NCI-H128 (cell line): ENCODE data around the gene UGT1A4.
"Not testable (repeated sequence)": the region's sequence is repeated elsewhere in the genome, so short reads cannot be mapped to it uniquely, and the experiment has no call there.

Source experiments
- DNase-seq: peaks from one replicate; lab custom pipeline; 2025; ENCODE audit not compliant: unreplicated experiment; lab: John Stamatoyannopoulos, UW

UGT1A4 gene

DNA sequence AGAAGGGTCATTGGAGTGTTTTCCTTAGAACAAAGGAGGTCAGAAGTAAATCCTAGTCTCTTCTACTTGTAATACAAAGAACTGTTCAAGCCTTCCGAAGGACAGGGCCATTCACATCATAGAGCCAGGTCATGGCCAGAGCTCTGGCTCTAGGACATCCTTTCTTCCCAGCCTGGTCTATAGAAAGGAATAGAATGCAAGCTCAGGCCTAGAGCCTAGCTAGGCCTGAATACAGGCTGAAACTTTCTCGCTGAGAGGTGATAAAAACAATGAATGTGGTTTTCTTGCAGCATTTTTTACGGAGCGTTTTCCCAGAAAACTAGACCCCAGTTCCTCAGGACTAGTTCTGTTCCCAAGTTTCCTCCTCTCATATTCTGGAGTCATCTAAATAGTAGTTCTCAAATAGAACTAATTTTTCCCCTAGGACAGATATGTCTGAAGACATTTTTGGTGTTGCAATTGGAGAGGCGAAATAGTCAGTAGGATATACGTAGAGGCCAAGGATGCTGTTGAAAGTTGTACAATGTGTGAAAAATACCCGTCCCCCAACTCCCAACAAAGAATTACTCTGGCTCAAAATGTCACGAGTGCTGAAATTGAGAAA, 19.0 kb upstream of the UGT1A4 start:
- DNase-seq = no peak

DNA sequence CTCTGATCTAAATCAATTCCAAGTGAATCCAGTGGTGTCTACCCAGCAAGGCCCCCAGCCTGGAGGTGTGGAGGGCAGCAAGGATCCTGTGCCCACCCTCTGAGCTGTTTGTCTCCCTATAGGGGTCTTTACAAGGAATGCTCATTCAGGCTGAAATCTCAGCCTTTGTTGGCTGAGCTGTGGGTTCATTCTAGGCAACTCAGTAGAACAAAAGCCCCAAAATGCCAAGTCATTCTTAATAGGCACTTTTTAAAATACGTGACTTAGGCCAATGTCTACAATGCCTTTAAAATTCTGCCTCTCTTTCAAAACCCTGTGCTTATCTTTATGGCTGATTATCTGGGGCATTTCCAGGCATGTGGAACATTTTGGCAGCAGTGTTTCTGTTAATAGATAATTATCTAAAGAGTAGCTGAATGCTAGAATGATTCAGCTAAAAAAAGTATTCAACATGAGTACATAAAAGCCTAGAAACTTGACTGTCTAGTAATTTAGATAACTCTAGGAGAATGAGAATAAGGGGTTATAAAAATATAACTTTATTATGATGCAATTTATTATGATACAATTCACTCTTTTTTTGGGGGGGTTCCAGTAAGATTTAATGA, 18.4 kb upstream of the UGT1A4 start:
- no peak for DNase-seq

DNA sequence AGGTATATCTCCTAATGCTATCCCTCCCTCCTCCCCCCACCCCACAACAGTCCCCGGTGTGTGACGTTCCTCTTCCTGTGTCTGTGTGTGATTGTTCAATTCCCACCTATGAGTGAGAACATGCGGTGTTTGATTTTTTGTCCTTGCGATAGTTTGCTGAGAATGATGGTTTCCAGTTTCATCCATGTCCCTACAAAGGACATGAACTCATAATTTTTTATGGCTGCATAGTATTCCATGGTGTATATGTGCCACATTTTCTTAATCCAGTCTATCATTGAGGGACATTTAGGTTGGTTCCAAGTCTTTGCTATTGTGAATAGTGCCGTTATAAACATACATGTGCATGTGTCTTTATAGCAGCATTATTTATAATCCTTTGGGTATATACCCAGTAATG, 17.7 kb upstream of the UGT1A4 start:
- not testable (repeated sequence) for DNase-seq

DNA sequence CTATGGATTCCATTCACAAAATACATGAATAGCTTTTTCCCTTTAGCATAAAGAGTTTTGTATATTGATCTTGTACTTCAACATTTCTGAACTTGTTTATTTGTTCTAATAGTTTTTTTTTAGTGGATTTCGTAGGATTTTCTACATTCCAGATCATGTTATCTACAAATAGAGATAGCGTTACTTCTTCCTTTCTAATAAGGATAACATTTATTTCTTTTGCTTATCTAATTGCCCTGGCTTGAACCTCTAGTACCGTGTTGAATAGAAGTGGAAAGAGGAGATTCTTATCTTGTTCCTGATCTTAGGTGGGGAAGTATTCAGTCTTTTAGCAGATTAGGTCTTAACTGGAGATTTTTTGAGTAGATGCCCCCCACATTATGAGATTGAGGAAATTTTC, 16.3 kb upstream of the UGT1A4 start:
- no peak for DNase-seq

DNA sequence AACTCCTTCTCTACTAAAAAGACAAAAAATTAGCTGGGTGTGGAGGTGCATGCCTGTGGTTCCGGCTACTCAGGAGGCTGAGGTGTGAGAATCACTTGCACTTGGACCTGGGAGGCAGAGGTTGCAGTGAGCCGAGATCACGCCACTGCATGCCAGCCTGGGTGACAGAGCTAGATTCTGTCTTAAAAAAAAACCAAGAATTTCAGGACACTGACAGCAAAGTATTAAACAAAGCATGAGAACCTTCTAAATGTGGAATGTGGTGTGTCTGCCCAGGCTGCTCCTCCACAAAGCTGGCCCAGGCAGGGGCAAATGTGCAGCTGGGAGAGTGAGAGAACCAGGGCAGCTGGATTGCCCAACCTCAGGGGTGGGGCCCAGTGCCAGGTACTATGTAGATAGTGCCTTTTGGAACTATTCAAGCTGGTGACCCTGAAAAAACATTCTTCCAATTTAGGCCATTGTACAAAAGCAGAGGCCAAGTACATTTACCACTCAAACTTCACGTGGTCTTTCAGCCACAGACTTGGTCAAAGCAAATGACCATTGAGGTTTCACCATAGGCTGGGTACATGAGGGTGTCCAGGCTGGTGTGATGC, 12.5 kb upstream of the UGT1A4 start:
- DNase-seq = no peak

DNA sequence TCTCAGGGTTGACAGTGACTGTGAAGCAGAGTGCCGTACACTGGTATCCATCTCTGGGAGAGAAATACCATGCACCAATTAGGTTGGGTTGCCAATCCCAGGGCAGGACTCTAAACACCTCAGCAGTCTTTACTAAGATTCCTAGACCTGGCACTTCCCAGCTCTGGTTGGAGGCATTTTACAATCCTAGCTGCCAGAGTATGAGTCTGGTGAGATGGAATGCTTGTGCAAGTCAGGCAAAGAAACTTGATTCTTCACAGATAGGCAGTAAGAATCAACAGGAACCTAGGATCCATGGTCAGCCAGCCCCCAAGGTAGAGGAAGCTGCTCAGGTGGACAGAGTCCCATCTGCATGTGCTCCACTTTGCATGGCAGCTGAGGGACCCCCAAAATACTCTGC, 11.8 kb upstream of the UGT1A4 start:
- DNase-seq = no peak

DNA sequence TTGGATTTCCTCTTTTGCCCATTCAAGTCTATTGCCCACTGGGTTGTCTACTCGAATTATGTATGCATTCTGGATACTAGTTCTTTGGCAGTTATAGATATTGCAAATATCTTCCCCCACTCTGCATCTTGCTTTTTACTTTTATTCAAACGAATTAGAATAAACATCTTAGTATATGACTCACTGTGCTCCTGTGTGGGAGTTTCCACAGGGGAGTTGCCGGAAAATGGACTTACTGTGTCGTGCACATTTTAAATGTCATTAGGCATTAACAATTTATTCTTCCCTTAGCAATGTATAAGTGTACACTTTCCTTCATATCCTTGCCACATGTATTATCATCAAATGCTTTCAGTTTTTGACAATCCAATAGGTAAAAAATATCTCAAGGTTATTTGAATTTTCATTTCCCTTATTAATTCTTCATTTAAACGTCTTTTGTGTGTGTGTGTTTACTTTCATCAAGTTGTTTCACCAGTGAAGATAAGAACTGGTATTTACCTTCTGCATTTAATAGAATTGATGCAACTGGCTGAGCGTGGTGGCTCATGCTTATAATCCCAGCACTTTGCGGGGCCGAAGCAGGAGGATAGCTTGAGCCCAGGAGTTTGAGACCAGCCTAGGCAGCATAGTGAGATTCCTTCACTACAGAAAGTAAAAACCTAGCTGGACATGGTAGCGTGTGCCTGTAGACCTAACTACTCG, 10.4 kb upstream of the UGT1A4 start:
- no peak for DNase-seq

DNA sequence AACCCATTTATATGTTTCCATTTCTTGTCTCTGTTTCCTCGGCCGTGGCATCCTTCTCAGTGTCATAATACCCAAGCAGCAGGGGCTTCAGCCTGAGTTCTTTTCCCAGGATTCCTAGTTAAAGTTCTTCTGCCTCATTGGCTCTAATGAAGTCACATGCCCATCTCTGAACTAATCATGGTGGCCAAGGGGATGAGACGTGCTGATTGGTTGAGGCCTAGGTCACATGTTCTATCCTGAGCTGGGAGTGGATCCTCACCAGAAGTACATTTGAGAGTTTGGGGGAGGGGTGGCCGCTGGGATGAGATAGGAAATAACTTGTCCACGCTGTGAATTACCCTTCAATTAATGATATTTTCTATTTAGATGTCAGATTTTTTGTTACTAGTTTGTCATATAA, 9.6 kb upstream of the UGT1A4 start:
- DNase-seq = no peak

DNA sequence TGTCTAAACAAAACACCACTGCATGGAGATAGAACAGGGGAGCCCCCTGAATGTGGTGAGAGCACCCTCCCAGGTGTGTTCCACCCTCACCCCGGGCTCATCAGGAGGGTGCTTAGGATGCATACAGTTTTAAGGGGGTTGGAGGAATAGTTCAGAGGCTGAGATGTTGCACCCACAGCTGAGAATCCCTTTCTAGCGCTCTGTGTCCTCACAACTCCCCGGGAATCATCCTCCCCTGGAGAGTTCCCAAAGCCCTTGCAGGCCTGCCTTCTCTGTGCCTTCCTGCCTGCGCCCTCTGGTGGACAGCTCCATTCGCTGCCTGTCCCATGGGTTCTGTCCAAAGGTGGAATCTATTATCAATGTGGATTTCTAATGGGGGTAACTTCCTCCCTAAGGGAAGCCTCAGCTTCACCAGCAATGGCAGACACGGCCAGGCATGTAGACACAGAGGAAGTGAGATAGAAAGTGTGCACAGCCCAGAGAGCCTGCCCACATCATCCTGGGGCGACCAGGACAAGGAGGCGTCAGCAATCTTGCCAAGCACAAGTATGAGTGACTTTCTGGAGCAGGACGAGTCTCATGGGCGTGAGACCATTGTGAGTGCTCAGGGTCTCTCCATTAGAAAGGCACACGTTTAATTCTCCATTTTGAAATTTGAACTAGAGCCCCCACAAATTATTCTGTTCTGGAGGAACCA, 7.1 kb upstream of the UGT1A4 start:
- DNase-seq = peak; percentile 3

DNA sequence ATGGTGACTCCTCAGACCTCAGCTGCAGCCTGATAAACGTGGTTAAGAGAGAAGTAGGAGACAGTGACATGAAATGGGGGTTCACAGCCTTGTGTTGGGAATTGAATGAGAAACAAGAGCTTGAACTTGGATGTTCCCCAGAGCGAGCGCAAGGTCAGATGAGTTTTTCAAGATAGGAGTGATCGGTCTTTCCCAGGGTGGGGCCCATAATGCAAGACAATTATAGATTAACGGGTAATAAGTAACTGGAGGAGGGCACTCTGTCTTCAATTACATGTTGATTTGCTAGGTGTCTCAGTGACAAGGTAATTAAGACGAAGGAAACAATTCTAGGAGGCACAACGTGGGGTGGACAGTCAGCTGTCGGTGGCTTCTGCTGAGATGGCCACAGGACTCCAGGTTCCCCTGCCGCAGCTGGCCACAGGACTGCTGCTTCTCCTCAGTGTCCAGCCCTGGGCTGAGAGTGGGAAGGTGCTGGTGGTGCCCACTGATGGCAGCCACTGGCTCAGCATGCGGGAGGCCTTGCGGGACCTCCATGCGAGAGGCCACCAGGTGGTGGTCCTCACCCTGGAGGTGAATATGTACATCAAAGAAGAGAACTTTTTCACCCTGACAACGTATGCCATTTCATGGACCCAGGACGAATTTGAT, 5.8 kb upstream of the UGT1A4 start, which contains the start of gene UGT1A5:
UGT1A5 (plus strand) TSS at position 297 of the 651 bp plus-strand sequence; CDS start at position 382, 85 bp downstream.
- DNase-seq = no peak

DNA sequence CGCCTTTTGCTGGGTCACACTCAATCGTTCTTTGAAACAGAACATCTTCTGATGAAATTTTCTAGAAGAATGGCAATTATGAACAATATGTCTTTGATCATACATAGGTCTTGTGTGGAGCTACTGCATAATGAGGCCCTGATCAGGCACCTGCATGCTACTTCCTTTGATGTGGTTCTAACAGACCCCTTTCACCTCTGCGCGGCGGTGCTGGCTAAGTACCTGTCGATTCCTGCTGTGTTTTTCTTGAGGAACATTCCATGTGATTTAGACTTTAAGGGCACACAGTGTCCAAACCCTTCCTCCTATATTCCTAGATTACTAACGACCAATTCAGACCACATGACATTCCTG, 5.3 kb upstream of the UGT1A4 start:
- no peak for DNase-seq

DNA sequence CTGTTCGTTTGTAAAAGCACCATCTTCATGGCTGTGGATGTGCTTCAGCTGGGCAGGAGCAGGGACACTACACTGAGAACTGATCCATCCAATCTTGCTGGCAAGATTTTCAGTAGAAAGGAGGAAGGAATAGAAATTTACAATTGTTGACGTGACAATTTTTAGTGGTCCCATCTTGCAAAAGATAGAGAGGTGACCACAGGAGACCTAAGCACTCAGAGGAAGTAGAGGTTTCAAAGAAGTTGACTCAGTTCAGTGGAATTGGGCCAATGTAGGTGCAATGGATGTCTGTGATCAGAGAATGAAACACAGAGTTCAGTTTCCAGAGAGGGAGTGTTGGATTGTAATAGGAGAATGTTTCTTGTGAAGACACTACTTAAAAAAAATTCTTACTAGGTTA, 4.4 kb upstream of the UGT1A4 start:
- DNase-seq = no peak

DNA sequence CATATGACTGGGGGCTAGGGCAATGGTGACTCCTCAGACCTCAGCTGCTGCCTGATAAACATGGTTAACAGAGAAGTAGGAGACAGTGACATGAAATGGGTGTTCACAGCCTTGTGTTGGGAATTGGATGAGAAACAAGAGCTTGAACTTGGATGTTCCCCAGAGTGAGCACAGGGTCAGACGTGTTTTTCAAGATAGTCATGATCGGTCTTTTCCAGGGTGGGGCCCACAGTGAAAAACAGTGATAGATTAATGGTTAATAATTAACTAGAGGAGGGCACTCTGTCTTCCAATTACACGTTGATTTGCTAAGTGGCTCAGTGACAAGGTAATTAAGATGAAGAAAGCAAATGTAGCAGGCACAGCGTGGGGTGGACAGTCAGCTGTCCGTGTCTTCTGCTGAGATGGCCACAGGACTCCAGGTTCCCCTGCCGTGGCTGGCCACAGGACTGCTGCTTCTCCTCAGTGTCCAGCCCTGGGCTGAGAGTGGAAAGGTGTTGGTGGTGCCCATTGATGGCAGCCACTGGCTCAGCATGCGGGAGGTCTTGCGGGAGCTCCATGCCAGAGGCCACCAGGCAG, 10.3 kb downstream of the UGT1A4 start, which contains the start of gene UGT1A3:
UGT1A3 (plus strand) TSS at position 320 of the 579 bp plus-strand sequence; CDS start at position 405, 85 bp downstream.
- no peak for DNase-seq

DNA sequence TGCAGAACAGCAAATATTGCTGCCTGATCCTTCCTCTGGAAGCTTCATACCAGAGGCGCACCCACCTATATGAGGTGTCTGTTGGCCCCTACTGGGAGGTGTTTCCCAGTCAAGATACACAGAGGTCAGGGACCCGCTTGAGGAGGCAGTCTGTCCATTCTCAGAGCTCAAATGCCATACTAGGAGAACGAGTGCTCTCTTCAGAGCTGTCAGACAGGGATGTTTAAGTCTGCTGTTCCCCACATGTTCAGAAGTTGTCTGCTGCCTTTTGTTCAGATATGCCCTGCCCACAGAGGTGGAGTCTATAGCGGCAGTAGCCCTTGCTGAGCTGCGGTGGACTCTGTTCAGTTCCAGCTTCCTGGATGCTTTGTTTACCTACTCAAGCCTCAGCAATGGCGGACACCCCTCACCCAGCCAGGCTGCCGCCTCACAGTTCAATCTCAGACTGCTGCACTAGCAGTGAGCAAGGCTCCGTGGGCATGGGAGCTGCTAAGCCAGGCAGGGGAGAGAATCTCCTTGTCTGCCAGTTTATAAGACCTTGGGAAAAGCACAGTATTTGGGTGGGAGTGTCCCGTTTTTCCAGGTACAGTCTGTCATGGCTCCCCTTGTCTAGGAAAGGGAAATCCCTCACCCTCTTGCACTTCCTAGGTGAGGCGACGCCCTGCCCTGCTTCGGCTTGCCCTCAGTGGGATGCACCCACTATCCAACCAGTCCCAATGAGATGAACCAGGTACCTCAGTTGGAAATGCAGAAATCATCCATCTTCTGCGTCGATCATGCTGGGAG, 18.5 kb downstream of the UGT1A4 start:
- not testable (repeated sequence) for DNase-seq

DNA sequence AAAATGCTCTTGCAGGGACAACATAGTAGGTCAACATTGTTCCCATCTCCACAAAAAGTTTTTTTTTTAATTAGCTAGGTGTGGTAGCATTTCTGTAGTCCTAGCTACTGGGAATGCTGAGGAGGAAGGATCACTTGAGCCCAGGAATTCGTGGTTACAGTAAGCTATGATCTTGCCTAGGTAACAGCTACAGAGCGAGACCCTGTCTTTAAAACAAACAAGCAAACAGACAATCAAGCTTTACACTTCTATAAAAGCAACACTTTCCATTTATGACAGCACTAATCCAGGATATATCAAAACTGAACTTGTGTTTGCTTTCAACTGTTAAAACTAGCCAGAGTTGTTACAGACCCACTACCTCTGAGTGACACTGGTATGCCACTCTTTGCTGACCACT, 22.3 kb downstream of the UGT1A4 start:
- DNase-seq = no peak

DNA sequence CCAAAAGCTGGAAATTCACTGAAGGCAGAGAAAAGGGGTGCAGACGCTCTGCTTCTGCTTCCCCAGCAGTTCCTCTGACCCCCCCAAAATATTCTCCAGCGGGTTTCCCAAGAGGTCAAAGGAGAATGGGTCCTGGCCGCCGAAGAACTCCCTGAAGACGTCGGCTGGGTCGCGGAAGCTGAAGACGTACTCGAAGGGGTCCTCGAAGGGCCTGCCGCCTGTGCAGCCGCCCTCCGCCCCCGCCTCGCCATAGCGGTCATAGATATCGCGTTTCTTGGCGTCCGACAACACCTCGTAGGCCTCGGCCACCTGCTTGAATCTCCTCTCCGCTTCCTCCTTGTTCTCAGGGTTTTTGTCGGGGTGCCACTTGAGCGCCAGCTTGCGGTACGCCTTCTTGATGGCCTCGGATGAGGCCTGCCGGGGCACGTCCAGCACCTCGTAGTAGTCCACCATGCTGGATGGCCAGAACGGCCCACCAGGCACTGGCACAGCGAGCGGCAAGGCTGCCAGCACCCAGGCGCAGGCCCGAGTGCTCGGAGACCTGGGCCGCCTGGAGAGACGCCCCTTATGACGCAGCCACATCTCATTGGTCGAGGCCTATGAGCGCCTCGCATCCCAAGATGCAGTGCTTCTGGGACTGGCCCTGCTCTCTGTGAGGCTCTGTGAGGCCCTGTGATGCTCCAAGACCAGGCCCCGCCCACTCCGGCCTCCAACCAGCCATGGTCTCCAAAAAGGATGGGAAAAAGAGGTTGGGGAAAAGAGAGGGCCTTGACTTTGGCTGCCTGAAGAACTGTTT, 25.1 kb downstream of the UGT1A4 start:
- no peak for DNase-seq

DNA sequence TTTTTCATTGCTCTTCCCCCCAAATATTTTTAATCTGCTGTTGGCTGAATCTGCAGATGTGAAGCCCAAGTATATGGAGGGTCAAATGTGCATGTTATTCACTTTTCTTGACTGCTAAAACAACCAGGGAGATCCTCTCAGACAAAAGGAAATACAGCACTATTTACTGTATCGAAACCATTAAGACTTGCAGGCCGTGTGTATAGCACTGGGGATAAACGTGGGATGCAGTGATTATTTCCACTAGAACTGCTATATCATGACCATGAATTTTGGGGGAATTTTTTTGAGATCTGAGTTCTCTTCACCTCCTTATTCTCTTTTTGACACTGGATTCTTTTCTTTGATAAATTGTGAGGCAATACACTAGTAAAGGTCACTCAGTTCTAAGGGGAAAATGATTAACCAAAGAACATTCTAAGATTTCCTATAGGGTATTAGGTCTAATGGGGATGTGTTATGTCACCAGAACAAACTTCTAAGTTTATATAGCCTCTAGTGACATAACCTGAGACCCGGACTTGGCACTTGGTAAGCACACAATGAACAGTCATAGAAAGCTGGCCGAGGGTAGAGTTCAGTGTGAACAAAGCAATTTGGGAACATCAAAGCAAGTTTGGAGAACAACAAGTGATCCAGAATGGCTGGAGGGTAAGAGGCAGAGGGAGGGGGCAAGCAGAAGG, 26.7 kb downstream of the UGT1A4 start:
- DNase-seq = no peak

DNA sequence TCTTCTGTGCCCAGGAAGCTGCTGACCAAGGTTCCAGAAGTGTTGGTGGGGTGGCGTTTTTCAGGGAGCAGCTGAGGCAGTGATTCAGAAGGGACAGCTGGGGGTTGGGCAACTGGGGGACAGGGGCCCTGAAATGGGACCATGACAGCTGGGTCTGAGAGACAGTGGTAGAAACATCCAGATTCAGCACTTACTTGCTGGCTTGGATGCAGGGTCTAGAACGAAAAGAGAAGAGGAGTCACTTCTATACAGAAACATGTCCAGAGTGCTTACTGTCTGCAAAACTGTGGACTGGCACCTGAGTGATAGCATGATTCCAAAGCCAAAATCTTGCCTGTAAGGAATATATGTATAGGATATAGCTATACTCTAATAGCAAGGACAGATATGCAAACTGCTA, 27.3 kb downstream of the UGT1A4 start:
- DNase-seq = not testable (repeated sequence)
